Nephron (organoid): ENCODE measurements around the gene UFD1.

Experiments
- H3K27ac Mint-ChIP-seq, 3 experiments: 2 replicates each; pipeline ENCODE4 v1.8.0; 2020; ENCODE audit warnings: mixed read lengths in 3 of 3, mild to moderate bottlenecking in 2 of 3, moderate library complexity in 1 of 3
- H3K27me3 Mint-ChIP-seq: 2 replicates; pipeline ENCODE4 v1.8.0; 2021; ENCODE audit warnings: low read depth, mild to moderate bottlenecking, moderate library complexity, mixed read lengths
- H3K36me3 Mint-ChIP-seq: 2 replicates; pipeline ENCODE4 v1.8.0; 2020; ENCODE audit warnings: low read depth, mixed read lengths
- H3K4me1 Mint-ChIP-seq: 2 replicates; pipeline ENCODE4 v1.8.0; 2020; ENCODE audit warnings: mixed read lengths
- H3K4me3 Mint-ChIP-seq, 3 experiments: 2 replicates each; pipeline ENCODE4 v1.8.0; 2020; ENCODE audit warnings: mild to moderate bottlenecking in 3 of 3, mixed read lengths in 3 of 3, moderate library complexity in 2 of 3
- H3K9me3 Mint-ChIP-seq: 2 replicates; pipeline ENCODE4 v1.8.0; 2020; ENCODE audit warnings: mixed read lengths
- CTCF ChIP-seq, 3 experiments: fragments of 200-600 bp; sonication (generic); IDR thresholded peaks; one replicate each; pipeline ENCODE4 v1.5.0; 2021; ENCODE audit warnings: antibody characterized with exemption in 3 of 3; ENCODE audit not compliant: unreplicated experiment in 3 of 3

The UFD1 gene

GRCh38 chr22:19466848-19467752 is 11.9 kb downstream of the UFD1 start:
- Mint-ChIP-seq H3K9me3 (no peaks in the 10 kb centered on the region), H3K4me1 (no peaks in the 10 kb centered on the region), H3K36me3 (peaks cover 66% of the 10 kb centered on the region), H3K27ac (no peak overlapping the region), H3K27me3 (no peaks in the 10 kb centered on the region), H3K4me3 (no peak overlapping the region)
- no peak for TF ChIP-seq CTCF (IDR thresholded peaks at IDR 0.05; ENCODE audit: unreplicated experiment in 3 of 3)

GRCh38 chr22:19466126-19466716 is 12.8 kb downstream of the UFD1 start:
- H3K9me3 Mint-ChIP-seq: no peaks in the 10 kb centered on the region
- TF ChIP-seq CTCF (IDR thresholded peaks at IDR 0.05; ENCODE audit: unreplicated experiment in 3 of 3): no peak
- no peaks in the 10 kb centered on the region for H3K27me3 Mint-ChIP-seq

GRCh38 chr22:19464975-19465374 is 14.0 kb downstream of the UFD1 start:
- Mint-ChIP-seq H3K27me3 (no peaks in the 10 kb centered on the region), H3K4me3 (no peak overlapping the region), H3K9me3 (no peaks in the 10 kb centered on the region), H3K27ac (no peak overlapping the region), H3K36me3 (peaks cover 54% of the 10 kb centered on the region), H3K4me1 (no peaks in the 10 kb centered on the region)
- no peak for TF ChIP-seq CTCF (IDR thresholded peaks at IDR 0.05; ENCODE audit: unreplicated experiment in 3 of 3)

More at GRCh38 chr22:19466126-19466716, 12.8 kb downstream of the UFD1 start:
- H3K36me3 Mint-ChIP-seq: peaks cover 60% of the 10 kb centered on the region
- no peak overlapping the region for H3K27ac Mint-ChIP-seq
- H3K4me1 Mint-ChIP-seq: no peaks in the 10 kb centered on the region
- no peak overlapping the region for H3K4me3 Mint-ChIP-seq

DNA sequence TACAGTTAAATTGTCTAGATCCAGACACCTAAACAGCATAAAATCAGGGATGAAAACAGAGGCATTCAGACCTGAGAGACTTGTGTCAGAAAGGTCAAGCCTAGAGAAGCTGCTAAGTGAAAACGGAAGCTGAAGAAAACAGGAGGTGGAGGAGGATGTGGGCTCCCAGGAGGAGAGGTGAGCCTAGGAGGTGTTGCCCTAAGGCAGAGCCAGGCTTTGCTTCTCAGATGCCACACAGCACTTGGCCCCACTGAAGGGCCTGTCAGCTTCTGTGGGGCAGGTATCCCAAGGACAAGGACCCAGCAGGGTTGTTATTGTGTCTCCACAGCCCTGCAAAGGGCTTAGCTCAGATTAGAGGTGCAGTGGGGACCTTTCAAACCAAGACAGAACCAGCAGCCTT is 14.4 kb downstream of the UFD1 start:
- Mint-ChIP-seq H3K4me1 (no peaks in the 10 kb centered on the region), H3K27ac (no peak overlapping the region), H3K36me3 (peaks cover 52% of the 10 kb centered on the region), H3K4me3 (no peak overlapping the region), H3K27me3 (no peaks in the 10 kb centered on the region), H3K9me3 (no peaks in the 10 kb centered on the region)
- no peak for TF ChIP-seq CTCF (IDR thresholded peaks at IDR 0.05; ENCODE audit: unreplicated experiment in 3 of 3)

GRCh38 chr22:19463491-19464469 is 15.2 kb downstream of the UFD1 start:
- peaks cover 45% of the 10 kb centered on the region for H3K36me3 Mint-ChIP-seq
- no peaks in the 10 kb centered on the region for H3K4me1 Mint-ChIP-seq
- no peak for TF ChIP-seq CTCF (IDR thresholded peaks at IDR 0.05; ENCODE audit: unreplicated experiment in 3 of 3)
- H3K9me3 Mint-ChIP-seq: no peaks in the 10 kb centered on the region
- H3K4me3 Mint-ChIP-seq: no peak overlapping the region
- no peaks in the 10 kb centered on the region for H3K27me3 Mint-ChIP-seq
- H3K27ac Mint-ChIP-seq: no peak overlapping the region
